GM19372 (cell line): ENCODE results near the gene POU2F3.

Source experiments
- ATAC-seq: cut with Tn5 transposase; IDR thresholded peaks from one replicate; pipeline ENCODE4 v1.9.1; 2021; ENCODE audit warnings: mild to moderate bottlenecking, low read depth, moderate library complexity; ENCODE audit not compliant: unreplicated experiment

The POU2F3 gene

GRCh38 chr11:120308081-120308480 is 68.1 kb downstream of the POU2F3 start:
- no peak for ATAC-seq

- no peak for ATAC-seq
Observed at GRCh38 chr11:120310870-120311269, 70.9 kb downstream of the POU2F3 start.

- no peak for ATAC-seq
Observed at GRCh38 chr11:120314861-120315260, 74.9 kb downstream of the POU2F3 start.

- ATAC-seq, result no peak
Observed at GRCh38 chr11:120316880-120317688, 77.1 kb downstream of the POU2F3 start.

GRCh38 chr11:120317689-120318480 is 77.9 kb downstream of the POU2F3 start:
- no peak for ATAC-seq

GRCh38 chr11:120318906-120319305 is 79.0 kb downstream of the POU2F3 start:
- no peak for ATAC-seq

GRCh38 chr11:120324932-120325810 is 85.2 kb downstream of the POU2F3 start, which contains the start of gene TLCD5:
Gene TLCD5 (plus strand): TSS chr11:120325299. CDS start chr11:120327442, 2,143 bp downstream.
- no peak for ATAC-seq

- ATAC-seq, result no peak
Observed at GRCh38 chr11:120326228-120326627, 86.3 kb downstream of the POU2F3 start.

GRCh38 chr11:120326845-120327281 is 86.9 kb downstream of the POU2F3 start:
- ATAC-seq, result no peak

GRCh38 chr11:120327311-120327710 is 87.4 kb downstream of the POU2F3 start:
- no peak for ATAC-seq

- no peak for ATAC-seq
Observed at GRCh38 chr11:120329556-120329955, 89.6 kb downstream of the POU2F3 start.

- ATAC-seq, result no peak
Observed at GRCh38 chr11:120330045-120330444, 90.1 kb downstream of the POU2F3 start.

GRCh38 chr11:120331301-120331996 is 91.5 kb downstream of the POU2F3 start:
- no peak for ATAC-seq

- no peak for ATAC-seq
Observed at GRCh38 chr11:120332822-120333716, 93.1 kb downstream of the POU2F3 start.

- ATAC-seq, result no peak
Observed at GRCh38 chr11:120333801-120334200, 93.9 kb downstream of the POU2F3 start.

- ATAC-seq, result no peak
Observed at GRCh38 chr11:120334332-120334731, 94.4 kb downstream of the POU2F3 start.

- ATAC-seq, result no peak
Observed at GRCh38 chr11:120334894-120335462, 95.0 kb downstream of the POU2F3 start.

- peak; percentile 5 for ATAC-seq
Observed at GRCh38 chr11:120335556-120335907, 95.6 kb downstream of the POU2F3 start.
